SJSA1 (cell line): ENCODE data around the gene SMIM13. TPM values are rescaled to one million over a fixed set of nuclear protein-coding genes. Genes with fewer than 3 reads are reported as not detected.

Experiments
- DNase-seq, 2 experiments: peaks; one replicate each; pipeline ENCODE4 v3.0.0-alpha.2; 2015 to 2020; ENCODE audit warnings: low spot score in 2 of 2, low read depth in 1 of 2
- H3K27ac ChIP-seq: fragments of 250-450 bp; sonication (Bioruptor Pico); 2 replicates; pipeline ENCODE4 v1.5.1; 2020; ENCODE audit warnings: mild to moderate bottlenecking, moderate library complexity
- H3K27me3 ChIP-seq: fragments of 250-450 bp; sonication (Bioruptor Pico); replicated peaks from 2 replicates; pipeline ENCODE4 v1.5.1; 2020; ENCODE audit warnings: mild to moderate bottlenecking, moderate library complexity
- H3K36me3 ChIP-seq: fragments of 250-450 bp; sonication (Bioruptor Pico); 2 replicates; pipeline ENCODE4 v1.5.1; 2020; ENCODE audit warnings: mild to moderate bottlenecking
- H3K4me1 ChIP-seq: fragments of 250-450 bp; sonication (Bioruptor Pico); replicated peaks from 2 replicates; pipeline ENCODE4 v1.6.1; 2021; ENCODE audit warnings: mild to moderate bottlenecking
- H3K4me3 ChIP-seq: fragments of 250-450 bp; sonication (Bioruptor Pico); 2 replicates; pipeline ENCODE4 v1.5.1; 2020; ENCODE audit warnings: mild to moderate bottlenecking
- H3K9me3 ChIP-seq: fragments of 250-450 bp; sonication (Bioruptor Pico); replicated peaks from 2 replicates; pipeline ENCODE4 v1.5.1; 2020; ENCODE audit warnings: mild to moderate bottlenecking
- total RNA-seq: library from RNA; depleted of rRNA; stranded (reverse); fragments of >200 nt; shearing (Covaris generic); gene quantifications from 2 replicates; pipeline ENCODE4 v1.2.3, GENCODE V29; 2014

SMIM13 gene
- total RNA-seq, 1 experiment from 2014 or later, result 35.9 TPM

- no peaks in the 10 kb centered on the region for H3K9me3 ChIP-seq
- no peaks in the 10 kb centered on the region for H3K27me3 ChIP-seq
- DNase-seq, result peak; percentile 73 to 90
- no peak overlapping the region for H3K4me3 ChIP-seq
- peak overlapping the region; percentile 78 for H3K27ac ChIP-seq
- H3K4me1 ChIP-seq, result peaks cover 30% of the 10 kb centered on the region
- no peaks in the 10 kb centered on the region for H3K36me3 ChIP-seq
Measured at GRCh38 chr6:11161031-11161956, 67.7 kb downstream of the SMIM13 start.

GRCh38 chr6:11162262-11162661 is 68.6 kb downstream of the SMIM13 start:
- H3K36me3 ChIP-seq, result no peaks in the 10 kb centered on the region
- H3K4me3 ChIP-seq, result no peak overlapping the region
- DNase-seq, result peak; percentile 61 to 69
- H3K9me3 ChIP-seq, result no peaks in the 10 kb centered on the region
- H3K27me3 ChIP-seq, result no peaks in the 10 kb centered on the region
- H3K27ac ChIP-seq, result peak overlapping the region; percentile 78
- H3K4me1 ChIP-seq, result peaks cover 30% of the 10 kb centered on the region

GRCh38 chr6:11163932-11164331 is 70.3 kb downstream of the SMIM13 start:
- H3K9me3 ChIP-seq, result no peaks in the 10 kb centered on the region
- H3K4me1 ChIP-seq, result peaks cover 30% of the 10 kb centered on the region
- no peak overlapping the region for H3K4me3 ChIP-seq
- no peaks in the 10 kb centered on the region for H3K27me3 ChIP-seq
- DNase-seq, result no peak
- H3K27ac ChIP-seq, result no peak overlapping the region
- H3K36me3 ChIP-seq, result no peaks in the 10 kb centered on the region

- H3K4me1 ChIP-seq, result peaks cover 28% of the 10 kb centered on the region
- H3K9me3 ChIP-seq, result no peaks in the 10 kb centered on the region
- H3K36me3 ChIP-seq, result no peaks in the 10 kb centered on the region
- H3K27ac ChIP-seq, result no peak overlapping the region
- H3K4me3 ChIP-seq, result no peak overlapping the region
- no peaks in the 10 kb centered on the region for H3K27me3 ChIP-seq
- no peak for DNase-seq
Measured at GRCh38 chr6:11164717-11165646, 71.3 kb downstream of the SMIM13 start.

GRCh38 chr6:11166948-11167347 is 73.3 kb downstream of the SMIM13 start:
- H3K36me3 ChIP-seq, result no peaks in the 10 kb centered on the region
- DNase-seq, result no peak
- H3K9me3 ChIP-seq, result no peaks in the 10 kb centered on the region
- no peak overlapping the region for H3K4me3 ChIP-seq
- H3K4me1 ChIP-seq, result peaks cover 10% of the 10 kb centered on the region
- no peaks in the 10 kb centered on the region for H3K27me3 ChIP-seq
- no peak overlapping the region for H3K27ac ChIP-seq

- no peaks in the 10 kb centered on the region for H3K9me3 ChIP-seq
- H3K36me3 ChIP-seq, result no peaks in the 10 kb centered on the region
- no peak overlapping the region for H3K4me3 ChIP-seq
- no peak for DNase-seq
- H3K4me1 ChIP-seq, result peaks cover 11% of the 10 kb centered on the region
- H3K27me3 ChIP-seq, result no peaks in the 10 kb centered on the region
- no peak overlapping the region for H3K27ac ChIP-seq
Measured at GRCh38 chr6:11168091-11168635, 74.5 kb downstream of the SMIM13 start.

- no peak overlapping the region for H3K4me3 ChIP-seq
- H3K36me3 ChIP-seq, result no peaks in the 10 kb centered on the region
- H3K4me1 ChIP-seq, result peaks cover 22% of the 10 kb centered on the region
- no peaks in the 10 kb centered on the region for H3K9me3 ChIP-seq
- no peaks in the 10 kb centered on the region for H3K27me3 ChIP-seq
- no peak for DNase-seq
- no peak overlapping the region for H3K27ac ChIP-seq
Measured at GRCh38 chr6:11171952-11172351, 78.3 kb downstream of the SMIM13 start.

GRCh38 chr6:11172501-11173327 is 79.1 kb downstream of the SMIM13 start:
- no peak overlapping the region for H3K4me3 ChIP-seq
- peak; percentile 65 to 66 for DNase-seq
- H3K27me3 ChIP-seq, result no peaks in the 10 kb centered on the region
- H3K27ac ChIP-seq, result peak overlapping the region; percentile 55
- peaks cover 22% of the 10 kb centered on the region for H3K4me1 ChIP-seq
- no peaks in the 10 kb centered on the region for H3K36me3 ChIP-seq
- H3K9me3 ChIP-seq, result no peaks in the 10 kb centered on the region

- DNase-seq, result no peak
- no peaks in the 10 kb centered on the region for H3K27me3 ChIP-seq
- no peak overlapping the region for H3K27ac ChIP-seq
- no peaks in the 10 kb centered on the region for H3K36me3 ChIP-seq
- no peak overlapping the region for H3K4me3 ChIP-seq
- peaks cover 33% of the 10 kb centered on the region for H3K4me1 ChIP-seq
- H3K9me3 ChIP-seq, result no peaks in the 10 kb centered on the region
Measured at GRCh38 chr6:11174242-11174611, 80.6 kb downstream of the SMIM13 start.

- H3K9me3 ChIP-seq, result no peaks in the 10 kb centered on the region
- no peaks in the 10 kb centered on the region for H3K27me3 ChIP-seq
- peaks cover 43% of the 10 kb centered on the region for H3K4me1 ChIP-seq
- DNase-seq, result no peak
- no peaks in the 10 kb centered on the region for H3K36me3 ChIP-seq
- H3K4me3 ChIP-seq, result no peak overlapping the region
- H3K27ac ChIP-seq, result no peak overlapping the region
Measured at GRCh38 chr6:11177271-11177670, 83.6 kb downstream of the SMIM13 start.

- H3K36me3 ChIP-seq, result peaks cover 8% of the 10 kb centered on the region
- H3K27ac ChIP-seq, result no peak overlapping the region; the same call in 1 of the 2 replicates
- H3K27me3 ChIP-seq, result no peaks in the 10 kb centered on the region
- peaks cover 26% of the 10 kb centered on the region for H3K4me1 ChIP-seq
- DNase-seq, result no peak
- no peaks in the 10 kb centered on the region for H3K9me3 ChIP-seq
- no peak overlapping the region for H3K4me3 ChIP-seq
Measured at GRCh38 chr6:11179088-11179418, 85.4 kb downstream of the SMIM13 start.

GRCh38 chr6:11179419-11180202 is 86.0 kb downstream of the SMIM13 start:
- H3K4me3 ChIP-seq, result no peak overlapping the region
- H3K36me3 ChIP-seq, result peaks cover 14% of the 10 kb centered on the region
- DNase-seq, result peak in 1 of 2 experiments; percentile 19
- no peaks in the 10 kb centered on the region for H3K27me3 ChIP-seq
- H3K9me3 ChIP-seq, result no peaks in the 10 kb centered on the region
- peak overlapping the region; percentile 15; the same call in 1 of the 2 replicates for H3K27ac ChIP-seq
- H3K4me1 ChIP-seq, result peaks cover 23% of the 10 kb centered on the region
